22Rv1 (cell line): Measurements from ENCODE around the gene MX2.

Experiments used
- CTCF ChIP-seq: fragments of 450-650 bp; IDR thresholded peaks from 2 replicates; pipeline ENCODE4 v1.5.1; 2017; ENCODE audit warnings: mild to moderate bottlenecking
- ZFX ChIP-seq: fragments of 450-650 bp; IDR thresholded peaks from 2 replicates; pipeline ENCODE4 v1.6.1; 2017; ENCODE audit warnings: antibody characterized with exemption, borderline replicate concordance

GRCh38 chr21:41441546-41441945 lies 79.7 kb downstream of the MX2 start:
- no peak for TF ChIP-seq CTCF
- TF ChIP-seq ZFX = no peak
